LHCN-M2 (cell line): ENCODE data around the gene ANKRD13C. TPM values are rescaled to one million over a fixed set of nuclear protein-coding genes. Genes with fewer than 3 reads are reported as not detected.

Source experiments
- DNase-seq: peaks from one replicate; pipeline ENCODE4 v3.0.0-alpha.2; 2012; ENCODE audit warnings: low read depth
- total RNA-seq: library from RNA; depleted of rRNA; stranded (reverse); fragments of >200 nt; gene quantifications from 2 replicates; pipeline ENCODE4 v1.2.3, GENCODE V29; 2014

The ANKRD13C gene
- total RNA-seq, 1 experiment from 2014 or later, result 22.5 TPM

- no peak for DNase-seq
These were observed 58.8 kb downstream of the ANKRD13C start for GRCh38 chr1:70295749-70296148.

GRCh38 chr1:70293186-70293843 lies 61.2 kb downstream of the ANKRD13C start:
- no peak for DNase-seq

GRCh38 chr1:70290218-70290617 lies 64.3 kb downstream of the ANKRD13C start:
- peak; percentile 6 for DNase-seq

GRCh38 chr1:70288166-70288565 lies 66.4 kb downstream of the ANKRD13C start:
- no peak for DNase-seq

GRCh38 chr1:70286453-70286852 lies 68.1 kb downstream of the ANKRD13C start:
- no peak for DNase-seq

GRCh38 chr1:70284366-70284765 lies 70.2 kb downstream of the ANKRD13C start:
- DNase-seq, result no peak

- DNase-seq, result no peak
These were observed 75.8 kb downstream of the ANKRD13C start for GRCh38 chr1:70278710-70279109.

GRCh38 chr1:70277875-70278274 lies 76.6 kb downstream of the ANKRD13C start:
- no peak for DNase-seq

GRCh38 chr1:70265946-70266345 lies 88.6 kb downstream of the ANKRD13C start:
- DNase-seq, result no peak

- DNase-seq, result no peak
These were observed 89.7 kb downstream of the ANKRD13C start for GRCh38 chr1:70264839-70265238.

GRCh38 chr1:70256664-70257063 lies 97.9 kb downstream of the ANKRD13C start:
- no peak for DNase-seq

GRCh38 chr1:70248729-70249128 lies 105.8 kb downstream of the ANKRD13C start:
- no peak for DNase-seq

- DNase-seq, result no peak
These were observed 106.8 kb downstream of the ANKRD13C start for GRCh38 chr1:70247768-70248167.

- no peak for DNase-seq
These were observed 107.4 kb downstream of the ANKRD13C start for GRCh38 chr1:70247122-70247521.

GRCh38 chr1:70239940-70240339 lies 114.6 kb downstream of the ANKRD13C start:
- DNase-seq, result no peak

- no peak for DNase-seq
These were observed 119.8 kb downstream of the ANKRD13C start for GRCh38 chr1:70234733-70235132.

- DNase-seq, result no peak
These were observed 123.0 kb downstream of the ANKRD13C start for GRCh38 chr1:70231475-70231874.

GRCh38 chr1:70228670-70229069 lies 125.9 kb downstream of the ANKRD13C start:
- no peak for DNase-seq

GRCh38 chr1:70227439-70227838 lies 127.1 kb downstream of the ANKRD13C start:
- no peak for DNase-seq

- no peak for DNase-seq
These were observed 129.6 kb downstream of the ANKRD13C start for GRCh38 chr1:70224954-70225353.

- DNase-seq, result no peak
These were observed 131.7 kb downstream of the ANKRD13C start for GRCh38 chr1:70222716-70223235.

- peak; percentile 92 for DNase-seq
These were observed 133.0 kb downstream of the ANKRD13C start, which contains the start of gene SRSF11 for GRCh38 chr1:70221238-70222121. Gene SRSF11, plus strand, starts transcription at chr1:70221380. Its CDS starts 257 bp downstream, at chr1:70221637.
